ENCODE data around the gene FANCD2.
"Not testable (repeated sequence)": the region's sequence is repeated elsewhere in the genome, so short reads cannot be mapped to it uniquely, and the experiment has no call there.

GRCh38 chr3:10053054-10053453 is 26.8 kb downstream of the FANCD2 start:
- TF ChIP-seq EZH2 (IDR thresholded peaks at IDR 0.05; ENCODE audit: insufficient read depth, poor library complexity, severe bottlenecking); EZH2phosphoT487 (IDR thresholded peaks at IDR 0.05; ENCODE audit: insufficient read depth, low read depth): not testable (repeated sequence)

All from GM23248 (cell line).